IMR-90 (cell line): ENCODE data around the gene KAT6B. TPM values are rescaled to one million over a fixed set of nuclear protein-coding genes. Genes with fewer than 3 reads are reported as not detected.

Experiments
- ATAC-seq: fragments of 200-7000 bp; cut with Tn5 transposase; 2 replicates; pipeline ENCODE4 v1.9.1; 2020; ENCODE audit warnings: low read depth, mild to moderate bottlenecking, moderate library complexity
- BruUV-seq: library from RNA; stranded (reverse); fragments of 400-500 nt; replicated peaks from 2 replicates; lab custom pipeline; 2021; lab: Mats Ljungman, UMichigan
- CTCF ChIA-PET: fragments of 300-600 bp; formaldehyde crosslinking; extraction: SDS; loops from one replicate; lab custom pipeline; 2021; ENCODE audit warnings: antibody characterized with exemption; lab: Yijun Ruan, JAX
- POLR2A ChIA-PET: fragments of 300-600 bp; sonication (Branson Sonifier 250); formaldehyde crosslinking; loops from one replicate; lab custom pipeline; 2022; ENCODE audit warnings: antibody characterized with exemption; ENCODE audit not compliant: unreplicated experiment; lab: Charles Lee
- DNase-seq: peaks from one replicate; pipeline ENCODE4 v3.0.0; 2013
- H2AFZ ChIP-seq: replicated peaks from 2 replicates; pipeline ENCODE3; 2013; ENCODE audit warnings: low read length, mild to moderate bottlenecking; ENCODE audit not compliant: poor library complexity
- H2AK5ac ChIP-seq: 2 replicates; pipeline ENCODE4 v1.6.1; 2013; ENCODE audit warnings: low read depth, low read length, inconsistent platforms
- H2AK9ac ChIP-seq: replicated peaks from 2 replicates; pipeline ENCODE3; 2013; ENCODE audit warnings: mild to moderate bottlenecking, low read depth, low read length, moderate library complexity; ENCODE audit not compliant: poor library complexity
- H2BK120ac ChIP-seq: 2 replicates; pipeline ENCODE4 v1.6.1; 2013; ENCODE audit warnings: low read depth, low read length, inconsistent platforms
- H2BK15ac ChIP-seq: 3 replicates; pipeline ENCODE4 v1.6.1; 2013; ENCODE audit warnings: low read depth, low read length, inconsistent platforms
- H2BK20ac ChIP-seq: 2 replicates; pipeline ENCODE4 v1.6.1; 2013; ENCODE audit warnings: low read depth, mild to moderate bottlenecking, inconsistent platforms, low read length, moderate library complexity
- H2BK5ac ChIP-seq: 2 replicates; pipeline ENCODE4 v1.6.1; 2013; ENCODE audit warnings: mild to moderate bottlenecking, low read depth, low read length, inconsistent platforms; ENCODE audit not compliant: poor library complexity, severe bottlenecking
- H3K14ac ChIP-seq: replicated peaks from 2 replicates; pipeline ENCODE4 v1.6.1; 2013; ENCODE audit warnings: low read depth, low read length, inconsistent platforms
- H3K18ac ChIP-seq: 2 replicates; pipeline ENCODE4 v1.6.1; 2013; ENCODE audit warnings: low read depth, low read length, control low read depth
- H3K23ac ChIP-seq: 2 replicates; pipeline ENCODE4 v1.6.1; 2013; ENCODE audit warnings: low read depth, low read length, inconsistent platforms
- H3K27ac ChIP-seq: 2 replicates; pipeline ENCODE4 v1.5.1; 2013; ENCODE audit warnings: mild to moderate bottlenecking, control low read depth, low read length; ENCODE audit not compliant: insufficient read depth
- H3K27me3 ChIP-seq: 2 replicates; pipeline ENCODE4 v1.6.1; 2013; ENCODE audit warnings: low read length; ENCODE audit not compliant: control insufficient read depth, insufficient read depth
- H3K36me3 ChIP-seq: 2 replicates; pipeline ENCODE4 v1.6.1; 2013; ENCODE audit warnings: low read length, mixed read lengths; ENCODE audit not compliant: control insufficient read depth, insufficient read depth
- H3K4ac ChIP-seq: 2 replicates; pipeline ENCODE4 v1.6.1; 2013; ENCODE audit warnings: low read depth, low read length, inconsistent platforms
- H3K4me1 ChIP-seq: 2 replicates; pipeline ENCODE4 v1.6.1; 2013; ENCODE audit warnings: low read length, mixed read lengths; ENCODE audit not compliant: control insufficient read depth, insufficient read depth
- H3K4me2 ChIP-seq: 2 replicates; pipeline ENCODE4 v1.6.1; 2013; ENCODE audit warnings: low read depth, mild to moderate bottlenecking, control low read depth, low read length, moderate library complexity
- H3K4me3 ChIP-seq: 2 replicates; pipeline ENCODE4 v1.5.1; 2013; ENCODE audit warnings: low read depth, mild to moderate bottlenecking, control low read depth, low read length, moderate library complexity; ENCODE audit not compliant: insufficient read depth
- H3K56ac ChIP-seq: 2 replicates; pipeline ENCODE4 v1.6.1; 2013; ENCODE audit warnings: low read length, inconsistent platforms; ENCODE audit not compliant: insufficient read depth; ENCODE audit errors: extremely low read depth
- H3K79me1 ChIP-seq, 2 experiments: 2 replicates each; pipeline ENCODE4 v1.6.1; 2013; ENCODE audit warnings: low read length in 2 of 2, inconsistent platforms in 1 of 2, low read depth in 1 of 2
- H3K9ac ChIP-seq: 2 replicates; pipeline ENCODE4 v1.6.1; 2013; ENCODE audit warnings: low read depth, low read length, control low read depth
- H3K9me1 ChIP-seq: 2 replicates; pipeline ENCODE4 v1.6.1; 2013; ENCODE audit warnings: low read length, inconsistent platforms; ENCODE audit not compliant: insufficient read depth
- H3K9me3 ChIP-seq: 2 replicates; pipeline ENCODE4 v1.6.1; 2013; ENCODE audit warnings: low read length; ENCODE audit not compliant: control insufficient read depth, insufficient read depth
- H4K20me1 ChIP-seq: 2 replicates; pipeline ENCODE4 v1.6.1; 2013; ENCODE audit warnings: low read length, inconsistent platforms; ENCODE audit not compliant: insufficient read depth
- H4K5ac ChIP-seq: 2 replicates; pipeline ENCODE4 v1.6.1; 2013; ENCODE audit warnings: mild to moderate bottlenecking, low read depth, low read length, control low read depth
- H4K8ac ChIP-seq, 2 experiments: 2 replicates each; pipeline ENCODE4 v1.6.1; 2013; ENCODE audit warnings: low read depth in 2 of 2, low read length in 2 of 2, control low read depth in 1 of 2, inconsistent platforms in 1 of 2
- H4K91ac ChIP-seq: 2 replicates; pipeline ENCODE4 v1.6.1; 2013; ENCODE audit warnings: low read depth, low read length, inconsistent platforms; ENCODE audit not compliant: insufficient read depth
- BHLHE40 ChIP-seq: fragments of 150-350 bp; IDR thresholded peaks from 2 replicates; pipeline ENCODE4 v1.6.1; 2016; ENCODE audit warnings: mild to moderate bottlenecking, low read depth, low read length
- CEBPB ChIP-seq: IDR thresholded peaks from 2 replicates; pipeline ENCODE4 v1.6.1; 2012; ENCODE audit warnings: low read depth, low read length, improper control_type of control experiment
- CHD1 ChIP-seq: IDR thresholded peaks from 2 replicates; pipeline ENCODE4 v1.6.1; 2012; ENCODE audit warnings: low read depth, low read length, improper control_type of control experiment
- CTCF ChIP-seq: conservative IDR thresholded peaks from 2 replicates; pipeline ENCODE4 v1.5.1; 2012; ENCODE audit warnings: mild to moderate bottlenecking, low read depth, low read length, improper control_type of control experiment
- FOS ChIP-seq: fragments of 150-350 bp; IDR thresholded peaks from 2 replicates; pipeline ENCODE4 v1.6.1; 2016; ENCODE audit warnings: low read depth, low read length
- MAFK ChIP-seq: IDR thresholded peaks from 2 replicates; pipeline ENCODE4 v1.6.1; 2012; ENCODE audit warnings: low read depth, low read length, improper control_type of control experiment
- MAZ ChIP-seq: IDR thresholded peaks from 2 replicates; pipeline ENCODE4 v1.6.1; 2012; ENCODE audit warnings: low read depth, mild to moderate bottlenecking, low read length, improper control_type of control experiment, moderate library complexity, borderline replicate concordance
- MXI1 ChIP-seq: IDR thresholded peaks from 2 replicates; pipeline ENCODE4 v1.6.1; 2012; ENCODE audit warnings: low read depth, mild to moderate bottlenecking, low read length, moderate library complexity, borderline replicate concordance
- NFE2L2 ChIP-seq: fragments of 150-350 bp; IDR thresholded peaks from 2 replicates; pipeline ENCODE4 v1.6.1; 2016; ENCODE audit warnings: low read depth, mild to moderate bottlenecking, low read length
- POLR2A ChIP-seq: IDR thresholded peaks from 2 replicates; pipeline ENCODE4 v1.6.1; 2012; ENCODE audit warnings: mild to moderate bottlenecking, low read depth, low read length
- RAD21 ChIP-seq: IDR thresholded peaks from 2 replicates; pipeline ENCODE4 v1.6.1; 2012; ENCODE audit warnings: low read length, improper control_type of control experiment
- RCOR1 ChIP-seq: IDR thresholded peaks from 2 replicates; pipeline ENCODE4 v1.6.1; 2012; ENCODE audit warnings: mild to moderate bottlenecking, low read length, improper control_type of control experiment; ENCODE audit not compliant: insufficient replicate concordance
- RFX5 ChIP-seq: IDR thresholded peaks from 2 replicates; pipeline ENCODE4 v1.8.0; 2012; ENCODE audit warnings: low read depth, mild to moderate bottlenecking, low read length, moderate library complexity
- SMC3 ChIP-seq: fragments of 150-350 bp; IDR thresholded peaks from 2 replicates; pipeline ENCODE4 v1.6.1; 2016; ENCODE audit warnings: low read depth, mild to moderate bottlenecking, antibody characterized with exemption, low read length, moderate library complexity
- USF2 ChIP-seq: fragments of 150-350 bp; IDR thresholded peaks from 2 replicates; pipeline ENCODE4 v1.6.1; 2017; ENCODE audit warnings: mild to moderate bottlenecking, antibody characterized with exemption, low read length, low read depth
- WGBS, 2 experiments: methylation state at CpG; one replicate each; pipeline versions ENCODE4 v1.1.5 to v1.1.7; 2013; ENCODE audit warnings: missing lambda C conversion rate in 2 of 2; ENCODE audit not compliant: insufficient read length in 1 of 2; ENCODE audit errors: extremely low coverage in 2 of 2; 5-methylcytosine and 5-hydroxymethylcytosine counted together
- dilution Hi-C: fragments of 300-500 bp; cut with HindIII; formaldehyde crosslinking; loops from one replicate; pipeline ENCODE4 v1.14.3; 2018; ENCODE audit warnings: low sequenced_read_pairs; ENCODE audit not compliant: unreplicated experiment
- in situ Hi-C: fragments of 300-500 bp; cut with MboI; formaldehyde crosslinking; loops from 3 replicates; pipeline ENCODE4 v1.14.3; 2019; ENCODE audit warnings: low sequenced_read_pairs, inconsistent platforms, mixed read lengths
- intact Hi-C: fragments of 100-400 bp; cut with micrococcal nuclease; formaldehyde crosslinking; loops from 2 replicates; pipeline ENCODE4 v1.10.0; 2022
- polyA plus RNA-seq, 3 experiments: library from polyadenylated mRNA; depleted of rRNA; stranded (reverse); fragments of >200 nt; gene quantifications; 2 replicates each; pipeline ENCODE4 v1.2.3, GENCODE V29; 2012; ENCODE audit warnings: low replicate concordance in 1 of 3
- total RNA-seq: library from RNA; depleted of rRNA; stranded (reverse); fragments of >200 nt; gene quantifications from 2 replicates; pipeline ENCODE4 v1.2.3, GENCODE V29; 2012
- TF ChIP-seq, protein P1 (sequence below): fragments of 150-350 bp; IDR thresholded peaks from 2 replicates; pipeline ENCODE4 v1.6.1; 2016; ENCODE audit warnings: low read depth, mild to moderate bottlenecking, low read length, moderate library complexity, borderline replicate concordance

KAT6B gene
- total and polyA plus RNA-seq, 2 of the 4 experiments (the other 2 are of a cell fraction), result 8.8 to 28.1 TPM

- H3K9me1 ChIP-seq, result peaks cover 12% of the 10 kb centered on the region
- CTCF ChIA-PET, result no interaction called here
Observed at GRCh38 chr10:75033399-75034130, 207.2 kb downstream of the KAT6B start.

More at GRCh38 chr10:75033399-75034130, 207.2 kb downstream of the KAT6B start:
- Histone ChIP-seq H2AFZ (no peak overlapping the region), H3K14ac (no peak overlapping the region), H2AK9ac (no peak overlapping the region), H3K27ac (no peak overlapping the region), H3K18ac (no peak overlapping the region), H4K20me1 (peaks cover 4% of the 10 kb centered on the region; the same call in 1 of the 2 replicates), H3K79me1 (peaks cover 7 to 18% of the 10 kb centered on the region in 2 experiments; a peak in 3 of 4 replicates), H2BK120ac (no peak overlapping the region), H3K9ac (no peak overlapping the region), H3K56ac (no peak overlapping the region), H3K4me1 (peaks cover 7% of the 10 kb centered on the region), H3K4me3 (no peak overlapping the region), H3K23ac (no peak overlapping the region), H2AK5ac (no peak overlapping the region), H3K36me3 (peaks cover 22% of the 10 kb centered on the region), H4K91ac (no peak overlapping the region), H3K9me3 (no peaks in the 10 kb centered on the region), H3K4me2 (no peak overlapping the region), H3K4ac (no peak overlapping the region), H3K27me3 (no peaks in the 10 kb centered on the region), H2BK15ac (no peak overlapping the region), H4K5ac (no peak overlapping the region), H2BK5ac (no peak overlapping the region), H4K8ac (no peak overlapping the region), H2BK20ac (no peak overlapping the region)
- intact Hi-C loops (no loop called here), dilution Hi-C loops (no loop called here), in situ Hi-C loops (no loop called here)
- TF ChIP-seq MXI1 (no peak), FOS (no peak), MAZ (no peak), RFX5 (no peak), NFE2L2 (no peak), CEBPB (no peak), CTCF (no peak), RCOR1 (no peak), MAFK (no peak), POLR2A (no peak), USF2 (no peak), SMC3 (no peak), RAD21 (no peak), BHLHE40 (no peak), CHD1 (no peak)
- TF ChIP-seq, protein P1, sequence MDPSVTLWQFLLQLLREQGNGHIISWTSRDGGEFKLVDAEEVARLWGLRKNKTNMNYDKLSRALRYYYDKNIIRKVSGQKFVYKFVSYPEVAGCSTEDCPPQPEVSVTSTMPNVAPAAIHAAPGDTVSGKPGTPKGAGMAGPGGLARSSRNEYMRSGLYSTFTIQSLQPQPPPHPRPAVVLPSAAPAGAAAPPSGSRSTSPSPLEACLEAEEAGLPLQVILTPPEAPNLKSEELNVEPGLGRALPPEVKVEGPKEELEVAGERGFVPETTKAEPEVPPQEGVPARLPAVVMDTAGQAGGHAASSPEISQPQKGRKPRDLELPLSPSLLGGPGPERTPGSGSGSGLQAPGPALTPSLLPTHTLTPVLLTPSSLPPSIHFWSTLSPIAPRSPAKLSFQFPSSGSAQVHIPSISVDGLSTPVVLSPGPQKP, result no peak
- no peak for ATAC-seq
- no peak for DNase-seq
- no TSS peak for BruUV-seq
- POLR2A ChIA-PET, result no interaction called here
- WGBS, 2 experiments, result no CpG with 5 or more reads among the region's 15 CpGs
